Neural cell (in vitro differentiated cells): ENCODE measurements around the gene SPTLC2. TPM values are rescaled to one million over a fixed set of nuclear protein-coding genes. Genes with fewer than 3 reads are reported as not detected.

Experiments used
- H2AFZ ChIP-seq: fragments of 200-600, 300-800 bp; sonication (generic), shearing (Covaris generic); 2 replicates; pipeline ENCODE4 v1.6.0; 2014; ENCODE audit warnings: low read depth, mild to moderate bottlenecking, antibody characterized with exemption, low read length, moderate library complexity
- H3F3A ChIP-seq: fragments of 200-600 bp; shearing (Covaris generic); 2 replicates; pipeline ENCODE4 v1.6.1; 2016; ENCODE audit warnings: mild to moderate bottlenecking, moderate library complexity, mixed read lengths, antibody characterized with exemption, low read length; ENCODE audit not compliant: insufficient read depth, poor library complexity, severe bottlenecking
- H3K27ac ChIP-seq: fragments of 200-600, 300-800 bp; sonication (generic), shearing (Covaris generic); 2 replicates; pipeline ENCODE4 v1.5.1; 2014; ENCODE audit warnings: mild to moderate bottlenecking, low read length, moderate library complexity
- H3K27me3 ChIP-seq: fragments of 300-800, 200-600 bp; sonication (generic), shearing (Covaris generic); 2 replicates; pipeline ENCODE4 v1.6.0; 2014; ENCODE audit warnings: mild to moderate bottlenecking, low read depth, low read length, moderate library complexity; ENCODE audit not compliant: insufficient read depth
- H3K36me3 ChIP-seq: fragments of 300-800, 200-600 bp; sonication (generic), shearing (Covaris generic); 2 replicates; pipeline ENCODE4 v1.5.1; 2014; ENCODE audit warnings: mild to moderate bottlenecking, antibody characterized with exemption, low read length, moderate library complexity; ENCODE audit not compliant: insufficient read depth
- H3K4me2 ChIP-seq: fragments of 300-800, 200-600 bp; sonication (generic), shearing (Covaris generic); 2 replicates; pipeline ENCODE4 v1.6.0; 2014; ENCODE audit warnings: mild to moderate bottlenecking, low read length
- H3K4me3 ChIP-seq: fragments of 300-800, 200-600 bp; sonication (generic), shearing (Covaris generic); 2 replicates; pipeline ENCODE4 v1.5.1; 2014; ENCODE audit warnings: mild to moderate bottlenecking, low read length, moderate library complexity
- H3K79me2 ChIP-seq: fragments of 200-600 bp; shearing (Covaris generic); replicated peaks from 2 replicates; pipeline ENCODE4 v1.6.0; 2014; ENCODE audit warnings: mild to moderate bottlenecking, low read length, moderate library complexity; ENCODE audit not compliant: insufficient read depth
- H3K9ac ChIP-seq: fragments of 300-800, 200-600 bp; sonication (generic), shearing (Covaris generic); 2 replicates; pipeline ENCODE4 v1.6.1; 2016; ENCODE audit warnings: mild to moderate bottlenecking, low read length, mixed read lengths
- H3K9me2 ChIP-seq: fragments of 200-600 bp; shearing (Covaris generic); 2 replicates; pipeline ENCODE4 v1.6.1; 2016; ENCODE audit warnings: mild to moderate bottlenecking, low read length, mixed read lengths; ENCODE audit not compliant: insufficient read depth
- H3K9me3 ChIP-seq: fragments of 200-600, 300-800 bp; sonication (generic), shearing (Covaris generic); 2 replicates; pipeline ENCODE4 v1.6.1; 2016; ENCODE audit warnings: mild to moderate bottlenecking, mixed run types, low read length, moderate library complexity, mixed read lengths
- H4K20me1 ChIP-seq: fragments of 200-600 bp; shearing (Covaris generic); 2 replicates; pipeline ENCODE4 v1.6.1; 2016; ENCODE audit warnings: mild to moderate bottlenecking, mixed run types; ENCODE audit not compliant: insufficient read depth
- EP300 ChIP-seq: fragments of 450-650 bp; conservative IDR thresholded peaks from 2 replicates; pipeline ENCODE4 v1.6.1; 2014; ENCODE audit warnings: antibody characterized with exemption, mild to moderate bottlenecking, moderate library complexity; ENCODE audit not compliant: poor library complexity, severe bottlenecking
- EZH2 ChIP-seq: fragments of 200-600, 300-800 bp; shearing (Covaris generic), sonication (generic); IDR thresholded peaks from 2 replicates; pipeline ENCODE4 v1.6.1; 2014; ENCODE audit warnings: antibody characterized with exemption, low read length, borderline replicate concordance, mild to moderate bottlenecking; ENCODE audit not compliant: insufficient read depth, poor library complexity, severe bottlenecking
- MXI1 ChIP-seq: fragments of 450-650 bp; conservative IDR thresholded peaks from 2 replicates; pipeline ENCODE4 v1.6.1; 2014; ENCODE audit warnings: antibody characterized with exemption, mild to moderate bottlenecking; ENCODE audit not compliant: poor library complexity, severe bottlenecking
- POLR2AphosphoS5 ChIP-seq: IDR thresholded peaks from 2 replicates; pipeline ENCODE4 v1.6.1; 2012
- RAD21 ChIP-seq: fragments of 450-650 bp; conservative IDR thresholded peaks from 2 replicates; pipeline ENCODE4 v1.6.1; 2014; ENCODE audit warnings: antibody characterized with exemption, mild to moderate bottlenecking, moderate library complexity
- SMC3 ChIP-seq: fragments of 450-650 bp; conservative IDR thresholded peaks from 2 replicates; pipeline ENCODE4 v1.6.1; 2014; ENCODE audit warnings: antibody characterized with exemption, mild to moderate bottlenecking, moderate library complexity; ENCODE audit not compliant: poor library complexity
- TAF1 ChIP-seq: IDR thresholded peaks from 2 replicates; pipeline ENCODE4 v1.6.1; 2012; ENCODE audit warnings: low read depth
- polyA plus RNA-seq: library from polyadenylated mRNA; depleted of rRNA; stranded (reverse); fragments of >200 nt; gene quantifications from 2 replicates; pipeline ENCODE4 v1.2.3, GENCODE V29; 2014
- TF ChIP-seq, protein P1 (sequence below): fragments of 450-650 bp; IDR thresholded peaks from 2 replicates; pipeline ENCODE4 v1.5.1; 2014; ENCODE audit warnings: antibody characterized with exemption, mild to moderate bottlenecking, moderate library complexity; ENCODE audit not compliant: poor library complexity, severe bottlenecking
- TF ChIP-seq, protein P2 (sequence below): IDR thresholded peaks from 2 replicates; pipeline ENCODE4 v1.6.1; 2012; ENCODE audit warnings: borderline replicate concordance

The SPTLC2 gene
- polyA plus RNA-seq, 1 donor from 2014 or later, result 15.1 TPM

- H3K9me3 ChIP-seq, result no peaks in the 10 kb centered on the region
- H3K79me2 ChIP-seq, result no peaks in the 10 kb centered on the region
- no peak overlapping the region for H2AFZ ChIP-seq
- no peak overlapping the region for H3K9ac ChIP-seq
- H3K27ac ChIP-seq, result no peak overlapping the region
- H3F3A ChIP-seq, result no peaks in the 10 kb centered on the region
- no peak overlapping the region for H3K4me2 ChIP-seq
- H4K20me1 ChIP-seq, result no peaks in the 10 kb centered on the region
- no peaks in the 10 kb centered on the region for H3K9me2 ChIP-seq
- H3K27me3 ChIP-seq, result no peaks in the 10 kb centered on the region
- H3K4me3 ChIP-seq, result no peak overlapping the region
- TF ChIP-seq POLR2AphosphoS5, result no peak
- TF ChIP-seq MXI1, result no peak
- TF ChIP-seq RAD21, result no peak
- TF ChIP-seq SMC3, result no peak
- no peak for TF ChIP-seq EZH2
- no peak for TF ChIP-seq TAF1
- TF ChIP-seq, protein P1, sequence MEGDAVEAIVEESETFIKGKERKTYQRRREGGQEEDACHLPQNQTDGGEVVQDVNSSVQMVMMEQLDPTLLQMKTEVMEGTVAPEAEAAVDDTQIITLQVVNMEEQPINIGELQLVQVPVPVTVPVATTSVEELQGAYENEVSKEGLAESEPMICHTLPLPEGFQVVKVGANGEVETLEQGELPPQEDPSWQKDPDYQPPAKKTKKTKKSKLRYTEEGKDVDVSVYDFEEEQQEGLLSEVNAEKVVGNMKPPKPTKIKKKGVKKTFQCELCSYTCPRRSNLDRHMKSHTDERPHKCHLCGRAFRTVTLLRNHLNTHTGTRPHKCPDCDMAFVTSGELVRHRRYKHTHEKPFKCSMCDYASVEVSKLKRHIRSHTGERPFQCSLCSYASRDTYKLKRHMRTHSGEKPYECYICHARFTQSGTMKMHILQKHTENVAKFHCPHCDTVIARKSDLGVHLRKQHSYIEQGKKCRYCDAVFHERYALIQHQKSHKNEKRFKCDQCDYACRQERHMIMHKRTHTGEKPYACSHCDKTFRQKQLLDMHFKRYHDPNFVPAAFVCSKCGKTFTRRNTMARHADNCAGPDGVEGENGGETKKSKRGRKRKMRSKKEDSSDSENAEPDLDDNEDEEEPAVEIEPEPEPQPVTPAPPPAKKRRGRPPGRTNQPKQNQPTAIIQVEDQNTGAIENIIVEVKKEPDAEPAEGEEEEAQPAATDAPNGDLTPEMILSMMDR, result no peak
- TF ChIP-seq, protein P2, sequence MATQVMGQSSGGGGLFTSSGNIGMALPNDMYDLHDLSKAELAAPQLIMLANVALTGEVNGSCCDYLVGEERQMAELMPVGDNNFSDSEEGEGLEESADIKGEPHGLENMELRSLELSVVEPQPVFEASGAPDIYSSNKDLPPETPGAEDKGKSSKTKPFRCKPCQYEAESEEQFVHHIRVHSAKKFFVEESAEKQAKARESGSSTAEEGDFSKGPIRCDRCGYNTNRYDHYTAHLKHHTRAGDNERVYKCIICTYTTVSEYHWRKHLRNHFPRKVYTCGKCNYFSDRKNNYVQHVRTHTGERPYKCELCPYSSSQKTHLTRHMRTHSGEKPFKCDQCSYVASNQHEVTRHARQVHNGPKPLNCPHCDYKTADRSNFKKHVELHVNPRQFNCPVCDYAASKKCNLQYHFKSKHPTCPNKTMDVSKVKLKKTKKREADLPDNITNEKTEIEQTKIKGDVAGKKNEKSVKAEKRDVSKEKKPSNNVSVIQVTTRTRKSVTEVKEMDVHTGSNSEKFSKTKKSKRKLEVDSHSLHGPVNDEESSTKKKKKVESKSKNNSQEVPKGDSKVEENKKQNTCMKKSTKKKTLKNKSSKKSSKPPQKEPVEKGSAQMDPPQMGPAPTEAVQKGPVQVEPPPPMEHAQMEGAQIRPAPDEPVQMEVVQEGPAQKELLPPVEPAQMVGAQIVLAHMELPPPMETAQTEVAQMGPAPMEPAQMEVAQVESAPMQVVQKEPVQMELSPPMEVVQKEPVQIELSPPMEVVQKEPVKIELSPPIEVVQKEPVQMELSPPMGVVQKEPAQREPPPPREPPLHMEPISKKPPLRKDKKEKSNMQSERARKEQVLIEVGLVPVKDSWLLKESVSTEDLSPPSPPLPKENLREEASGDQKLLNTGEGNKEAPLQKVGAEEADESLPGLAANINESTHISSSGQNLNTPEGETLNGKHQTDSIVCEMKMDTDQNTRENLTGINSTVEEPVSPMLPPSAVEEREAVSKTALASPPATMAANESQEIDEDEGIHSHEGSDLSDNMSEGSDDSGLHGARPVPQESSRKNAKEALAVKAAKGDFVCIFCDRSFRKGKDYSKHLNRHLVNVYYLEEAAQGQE, result no peak
- no peak for TF ChIP-seq EP300
- no peaks in the 10 kb centered on the region for H3K36me3 ChIP-seq
These were observed 93.3 kb downstream of the SPTLC2 start for GRCh38 chr14:77523109-77523508.

GRCh38 chr14:77520555-77520954, 95.9 kb downstream of the SPTLC2 start:
- Histone ChIP-seq H3F3A (no peaks in the 10 kb centered on the region), H3K79me2 (no peaks in the 10 kb centered on the region), H3K9ac (no peak overlapping the region), H2AFZ (no peak overlapping the region), H3K27me3 (no peaks in the 10 kb centered on the region), H3K9me3 (no peaks in the 10 kb centered on the region), H3K36me3 (no peaks in the 10 kb centered on the region), H3K9me2 (no peaks in the 10 kb centered on the region), H3K4me2 (no peak overlapping the region), H3K4me3 (no peak overlapping the region), H4K20me1 (no peaks in the 10 kb centered on the region), H3K27ac (no peak overlapping the region)
- no peak for TF ChIP-seq TAF1
- no peak for TF ChIP-seq MXI1
- TF ChIP-seq EZH2, result no peak
- TF ChIP-seq, protein P2, result no peak
- TF ChIP-seq EP300, result no peak
